Upper lobe of left lung (tissue), 4 donors: ENCODE data around the gene NPRL2.
A peak's percentile ranks its signal among the peaks of the same experiment; 100 is the strongest.

Experiments used
- CTCF ChIP-seq, 6 experiments: fragments of 450-650 bp in 4 of 6; fragments of 200-600 bp in 2 of 6; sonication (generic) in 2 of 6; IDR thresholded peaks; one replicate each; pipeline ENCODE4 v1.5.1; 2016 to 2019; ENCODE audit warnings: antibody characterized with exemption in 6 of 6
- EP300 ChIP-seq, 4 donors: sonication (generic); formaldehyde crosslinking; IDR thresholded peaks; one replicate each; pipeline ENCODE4 v1.5.1; 2017; ENCODE audit warnings: antibody characterized with exemption in 4 of 4, control low read depth in 2 of 4
- POLR2A ChIP-seq, 4 donors: fragments of 450-650 bp; IDR thresholded peaks; one replicate each; pipeline ENCODE4 v1.5.1; 2016 to 2017; ENCODE audit warnings: antibody characterized with exemption in 4 of 4, mild to moderate bottlenecking in 2 of 4
- POLR2AphosphoS5 ChIP-seq, 2 donors: sonication (generic); formaldehyde crosslinking; IDR thresholded peaks; one replicate each; pipeline ENCODE4 v1.5.1; 2017; ENCODE audit warnings: antibody characterized with exemption in 2 of 2

- TF ChIP-seq POLR2A (IDR thresholded peaks at IDR 0.05) = peak in 3 of 4 donors; percentile 61 to 96 (median 95)
- peak; percentile 35 to 90 (median 76) for TF ChIP-seq CTCF (IDR thresholded peaks at IDR 0.05)
- peak; percentile 86 to 93 for TF ChIP-seq POLR2AphosphoS5 (IDR thresholded peaks at IDR 0.05)
- no peak for TF ChIP-seq EP300 (IDR thresholded peaks at IDR 0.05)
Measured at GRCh38 chr3:50298836-50299637, 51.5 kb downstream of the NPRL2 start, which contains the start of the genes HYAL3 and NAA80.
